Stimulated activated CD4-positive, alpha-beta T cell treated with anti-CD3 and anti-CD28 coated beads, TNF-alpha, amount 100 ng/mL, for 1 hour (primary cell): Measurements from ENCODE around the gene SNRNP40.

Experiments
- DNase-seq, 3 donors: peaks; one replicate each; pipeline ENCODE4 v3.0.0-alpha.2; 2020; ENCODE audit warnings: low read depth in 3 of 3, low spot score in 1 of 3

SNRNP40 gene

GRCh38 chr1:31296486-31297276 lies at the start of gene SNRNP40, which contains the start of gene ZCCHC17:
Gene SNRNP40, minus strand, starts transcription at chr1:31296788. Its CDS starts 37 bp downstream, at chr1:31296751.
Gene ZCCHC17, plus strand, starts transcription at chr1:31297032. Its CDS starts 13,067 bp downstream, at chr1:31310099.
- peak; percentile 73 to 84 (median 83) for DNase-seq

- no peak for DNase-seq
These were observed 49.0 kb upstream of the SNRNP40 start for GRCh38 chr1:31345635-31346034.

- DNase-seq: no peak
These were observed 47.9 kb upstream of the SNRNP40 start for GRCh38 chr1:31344503-31344902.

GRCh38 chr1:31336687-31337467 lies 40.3 kb upstream of the SNRNP40 start:
- no peak for DNase-seq

GRCh38 chr1:31335007-31335406 lies 38.4 kb upstream of the SNRNP40 start:
- no peak for DNase-seq

- DNase-seq: no peak
These were observed 30.8 kb upstream of the SNRNP40 start for GRCh38 chr1:31327381-31327780.

GRCh38 chr1:31326461-31326860 lies 29.9 kb upstream of the SNRNP40 start:
- no peak for DNase-seq

- no peak for DNase-seq
These were observed 28.4 kb upstream of the SNRNP40 start for GRCh38 chr1:31324992-31325391.

- no peak for DNase-seq
These were observed 27.5 kb upstream of the SNRNP40 start for GRCh38 chr1:31324093-31324492.

- no peak for DNase-seq
These were observed 21.6 kb upstream of the SNRNP40 start for GRCh38 chr1:31318146-31318545.

- DNase-seq: no peak
These were observed 19.3 kb upstream of the SNRNP40 start for GRCh38 chr1:31315902-31316301.

GRCh38 chr1:31310198-31310597 lies 13.6 kb upstream of the SNRNP40 start:
- no peak for DNase-seq

- no peak for DNase-seq
These were observed 11.4 kb upstream of the SNRNP40 start for GRCh38 chr1:31308036-31308435.

GRCh38 chr1:31306278-31306677 lies 9.7 kb upstream of the SNRNP40 start:
- no peak for DNase-seq

GRCh38 chr1:31302709-31303441 lies 6.3 kb upstream of the SNRNP40 start:
- no peak for DNase-seq

GRCh38 chr1:31300193-31300592 lies 3.6 kb upstream of the SNRNP40 start:
- DNase-seq: no peak

- DNase-seq: no peak
These were observed 2.8 kb upstream of the SNRNP40 start for GRCh38 chr1:31299365-31299764.

- DNase-seq: no peak
These were observed 974 bp upstream of the SNRNP40 start for GRCh38 chr1:31297277-31298247.

GRCh38 chr1:31295874-31296485 lies 608 bp downstream of the SNRNP40 start:
- no peak for DNase-seq

- no peak for DNase-seq
These were observed 7.6 kb downstream of the SNRNP40 start for GRCh38 chr1:31289021-31289420.
